Measurements from ENCODE around the gene DNAJC17.
A peak's percentile ranks its signal among the peaks of the same experiment; 100 is the strongest.

The DNAJC17 gene

GRCh38 chr15:40775740-40776536 is 31.3 kb downstream of the DNAJC17 start:
- no peak overlapping the region for H3K4me3 ChIP-seq (ENCODE audit: low read depth, low read length)
- TF ChIP-seq MAX (IDR thresholded peaks at IDR 0.05; ENCODE audit: low read depth, low read length): no peak
- no peak for DNase-seq (ENCODE audit: low read depth)

DNA sequence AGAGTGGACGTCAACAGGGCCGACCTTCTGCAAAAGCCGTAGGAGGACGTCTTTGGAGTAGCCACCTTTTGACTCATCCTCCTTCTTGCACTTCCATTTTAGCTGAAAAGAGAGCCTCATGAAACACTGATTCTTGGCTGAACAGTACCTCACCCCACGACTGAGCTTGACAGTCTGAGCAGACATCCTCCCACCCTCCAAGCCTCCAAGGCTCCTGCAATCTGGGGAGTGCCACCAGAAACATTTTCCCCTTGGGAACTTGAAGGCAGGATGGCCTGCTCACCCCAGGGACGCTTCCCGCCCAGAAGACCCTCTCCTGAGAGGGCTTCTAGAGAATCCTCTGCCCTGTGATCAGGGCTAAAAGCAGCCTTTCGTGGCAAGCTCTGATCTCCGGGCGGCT is 32.3 kb downstream of the DNAJC17 start:
- no peak overlapping the region for H3K4me3 ChIP-seq (ENCODE audit: low read depth, low read length)
- TF ChIP-seq CTCF (IDR thresholded peaks at IDR 0.05; ENCODE audit: low read depth, low read length) (no peak), MYC (IDR thresholded peaks at IDR 0.05; ENCODE audit: low read depth, low read length) (no peak), MAX (IDR thresholded peaks at IDR 0.05; ENCODE audit: low read depth, low read length) (no peak), POLR2A (IDR thresholded peaks at IDR 0.05; ENCODE audit: extremely low read depth, insufficient read length) (no peak)
- no peak for DNase-seq (ENCODE audit: low read depth)

DNA sequence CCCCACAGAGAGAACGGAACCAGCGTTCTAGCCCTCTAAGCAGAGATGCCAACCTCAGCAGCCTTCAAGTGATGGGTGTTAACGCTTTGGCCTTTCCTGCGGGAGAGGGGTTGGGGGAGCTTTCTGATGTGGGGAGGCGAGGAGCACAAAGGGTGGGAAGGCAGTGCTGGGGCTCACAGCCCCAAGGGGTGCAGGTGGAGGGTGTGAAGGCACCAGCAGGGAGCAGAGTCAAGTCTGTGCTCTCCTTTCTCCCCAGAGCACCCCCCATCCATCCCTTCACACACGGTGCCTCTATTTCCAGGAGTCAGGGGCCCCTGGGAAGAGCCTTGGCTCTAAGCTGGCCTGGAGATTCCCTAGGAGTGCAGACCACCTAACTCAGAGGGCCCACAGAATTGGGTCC is 33.4 kb downstream of the DNAJC17 start:
- DNase-seq (ENCODE audit: low read depth): no peak
- H3K4me3 ChIP-seq (ENCODE audit: low read depth, low read length): no peak overlapping the region
- TF ChIP-seq POLR2A (IDR thresholded peaks at IDR 0.05; ENCODE audit: extremely low read depth, insufficient read length) (no peak), MYC (IDR thresholded peaks at IDR 0.05; ENCODE audit: low read depth, low read length) (no peak), MAX (IDR thresholded peaks at IDR 0.05; ENCODE audit: low read depth, low read length) (no peak)

- TF ChIP-seq MAX (IDR thresholded peaks at IDR 0.05; ENCODE audit: low read depth, low read length) (no peak), CTCF (IDR thresholded peaks at IDR 0.05; ENCODE audit: low read depth, low read length) (no peak), POLR2A (IDR thresholded peaks at IDR 0.05; ENCODE audit: extremely low read depth, insufficient read length) (no peak), MYC (IDR thresholded peaks at IDR 0.05; ENCODE audit: low read depth, low read length) (no peak)
- H3K4me3 ChIP-seq (ENCODE audit: low read depth, low read length): no peak overlapping the region
- DNase-seq (ENCODE audit: low read depth): no peak
These were observed 33.8 kb downstream of the DNAJC17 start for GRCh38 chr15:40773496-40773895.

DNA sequence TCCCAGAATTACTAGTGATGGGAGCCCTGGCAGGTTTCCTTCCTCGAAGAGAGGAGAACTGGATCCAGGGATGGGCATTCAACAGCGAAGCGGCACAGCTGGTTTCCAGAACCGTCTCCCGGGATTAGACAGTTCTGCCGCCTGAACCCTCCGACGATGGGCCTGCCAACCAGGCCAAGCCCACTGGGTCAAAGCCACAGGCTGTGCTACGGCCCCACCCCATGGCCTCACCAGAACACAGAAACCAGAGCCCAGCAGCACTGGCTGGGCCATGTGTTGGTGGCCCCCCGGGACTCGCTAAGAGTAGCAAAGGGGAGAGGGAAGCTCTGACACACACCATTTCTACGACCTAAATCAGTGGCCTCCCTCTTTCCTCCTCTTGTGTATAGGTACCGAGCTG is 35.3 kb downstream of the DNAJC17 start:
- H3K4me3 ChIP-seq (ENCODE audit: low read depth, low read length): no peak overlapping the region
- peak; percentile 34 for DNase-seq (ENCODE audit: low read depth)
- TF ChIP-seq MAX (IDR thresholded peaks at IDR 0.05; ENCODE audit: low read depth, low read length): no peak
- TF ChIP-seq CTCF (IDR thresholded peaks at IDR 0.05; ENCODE audit: low read depth, low read length): no peak
- no peak for TF ChIP-seq MYC (IDR thresholded peaks at IDR 0.05; ENCODE audit: low read depth, low read length)
- no peak for TF ChIP-seq POLR2A (IDR thresholded peaks at IDR 0.05; ENCODE audit: extremely low read depth, insufficient read length)

- no peak for TF ChIP-seq POLR2A (IDR thresholded peaks at IDR 0.05; ENCODE audit: extremely low read depth, insufficient read length)
- H3K4me3 ChIP-seq (ENCODE audit: low read depth, low read length): no peak overlapping the region
- no peak for DNase-seq (ENCODE audit: low read depth)
These were observed 36.0 kb downstream of the DNAJC17 start for GRCh38 chr15:40771242-40771641.

DNA sequence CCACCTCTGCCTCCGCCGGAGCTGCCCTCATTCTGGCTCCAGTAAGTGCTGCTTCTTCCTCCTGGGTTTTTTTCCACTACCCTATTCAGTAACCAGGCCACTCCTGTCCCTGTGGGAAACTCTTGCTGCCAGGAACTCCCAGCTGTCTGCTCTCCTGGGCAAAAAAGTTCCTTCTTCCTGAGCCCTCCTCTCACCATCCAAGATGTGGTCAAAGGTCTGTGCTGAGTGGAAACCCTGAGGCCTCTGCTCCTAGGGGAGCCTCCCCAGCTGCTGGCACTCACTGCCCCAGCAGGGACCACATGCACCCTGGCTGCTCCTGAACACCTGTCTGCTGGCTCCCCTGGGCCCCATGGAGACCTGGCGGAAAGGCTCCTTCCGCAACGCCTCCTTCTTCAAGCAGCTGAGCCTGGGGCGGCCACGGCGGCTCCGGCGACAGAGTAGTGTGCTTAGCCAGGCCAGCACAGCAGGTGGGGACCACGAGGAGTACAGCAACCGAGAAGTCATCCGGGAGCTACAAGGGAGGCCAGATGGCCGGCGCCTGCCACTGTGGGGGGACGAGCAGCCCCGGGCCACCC is 37.0 kb downstream of the DNAJC17 start:
- peak; percentile 38 for DNase-seq (ENCODE audit: low read depth)
- TF ChIP-seq MAX (IDR thresholded peaks at IDR 0.05; ENCODE audit: low read depth, low read length) (peak; percentile 53), MYC (IDR thresholded peaks at IDR 0.05; ENCODE audit: low read depth, low read length) (no peak)
- no peak overlapping the region for H3K4me3 ChIP-seq (ENCODE audit: low read depth, low read length)

Data from NB4 (cell line).